NCI-H1417 treated with DMSO at 0.1 percent for 48 hours (cell line): Measurements from ENCODE around the gene OR5D14.

Experiments
- DNase-seq: peaks from one replicate; lab custom pipeline; 2025; lab: John Stamatoyannopoulos, UW

The OR5D14 gene

DNA sequence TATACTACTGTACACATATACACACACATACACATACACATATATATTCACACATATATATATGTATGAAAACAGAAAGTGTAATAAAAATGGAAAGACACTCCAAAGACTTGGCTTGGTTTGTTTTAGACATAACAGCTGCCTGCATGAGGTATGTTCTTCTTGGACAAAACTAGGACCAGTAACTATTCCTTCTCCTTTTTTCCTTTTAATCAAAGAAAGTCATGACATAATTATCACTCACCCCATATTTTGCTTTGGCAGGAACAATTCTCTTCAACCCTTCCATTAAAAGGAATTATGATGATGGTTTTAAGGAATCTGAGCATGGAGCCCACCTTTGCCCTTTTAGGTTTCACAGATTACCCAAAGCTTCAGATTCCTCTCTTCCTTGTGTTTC is at the start of gene OR5D14:
OR5D14 (plus strand) TSS at position 301 of the 400 bp plus-strand sequence; CDS start at position 301, 0 bp downstream.
- no peak for DNase-seq

GRCh38 chr11:55773138-55773537 is 22.2 kb upstream of the OR5D14 start, which contains the start of gene OR5D13:
TSS of gene OR5D13 (plus strand) at chr11:55773438. CDS start at chr11:55773438, 0 bp downstream.
- no peak for DNase-seq

DNA sequence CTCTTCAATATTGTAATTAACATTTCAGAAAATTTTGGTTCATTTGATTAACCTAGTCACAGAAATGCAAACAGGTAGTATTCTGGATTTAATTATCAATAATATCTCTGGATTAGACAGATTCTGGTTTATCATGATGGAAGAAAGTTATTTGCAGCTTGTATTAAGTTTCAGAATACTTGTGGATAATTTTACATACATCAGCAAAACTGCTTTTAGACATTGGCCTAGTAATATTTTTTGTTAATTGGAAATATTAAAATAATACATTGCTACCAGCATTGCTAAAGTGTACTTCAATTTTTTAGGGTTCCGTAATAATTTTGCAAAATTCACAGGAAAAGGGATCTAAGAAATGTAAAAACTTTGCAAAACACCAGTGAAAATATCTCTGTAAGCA is 3.8 kb upstream of the OR5D14 start:
- no peak for DNase-seq

DNA sequence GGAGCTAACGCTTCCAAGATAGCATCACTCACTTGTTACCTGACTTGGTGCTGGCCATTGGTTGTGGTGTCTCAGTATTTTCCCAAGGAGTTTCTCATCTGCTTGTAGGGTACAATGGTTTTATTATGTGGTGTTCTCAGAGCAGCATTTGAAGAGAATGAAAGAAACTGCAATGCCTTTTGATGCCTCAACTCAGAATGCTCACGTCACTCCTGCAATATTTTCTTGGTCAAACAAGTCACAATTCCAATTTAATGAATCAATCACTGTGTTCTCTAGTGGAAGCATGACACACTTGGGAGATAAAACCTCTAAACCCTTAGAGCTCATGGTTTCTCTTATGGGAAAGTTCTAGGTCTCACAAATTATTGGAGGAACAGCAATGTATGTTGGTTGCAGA is 2.0 kb upstream of the OR5D14 start:
- no peak for DNase-seq

- no peak for DNase-seq
Observed at GRCh38 chr11:55806248-55806647, 10.9 kb downstream of the OR5D14 start.

DNA sequence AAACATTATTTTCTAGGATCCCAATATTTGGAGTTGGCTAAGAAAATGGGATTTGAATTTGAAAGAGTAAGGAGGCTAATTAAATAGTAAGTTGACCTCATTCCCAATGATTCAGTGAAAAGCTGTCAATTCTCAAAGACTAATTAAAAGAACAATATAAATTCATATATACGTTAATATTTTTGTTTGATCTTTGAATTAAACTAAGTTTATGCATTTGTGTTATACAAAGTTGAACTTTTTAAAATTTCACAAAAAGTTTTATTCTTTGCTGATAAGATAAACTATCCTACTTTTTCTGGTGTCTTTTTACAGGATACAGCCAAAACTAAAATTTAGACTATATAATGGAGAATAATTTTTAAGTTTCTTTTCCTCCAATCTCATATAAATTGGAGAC is 15.7 kb downstream of the OR5D14 start, which contains the start of gene OR5L1:
OR5L1 (plus strand) TSS at position 301 of the 400 bp plus-strand sequence. CDS start 100 bp downstream, outside the sequence.
- no peak for DNase-seq

DNA sequence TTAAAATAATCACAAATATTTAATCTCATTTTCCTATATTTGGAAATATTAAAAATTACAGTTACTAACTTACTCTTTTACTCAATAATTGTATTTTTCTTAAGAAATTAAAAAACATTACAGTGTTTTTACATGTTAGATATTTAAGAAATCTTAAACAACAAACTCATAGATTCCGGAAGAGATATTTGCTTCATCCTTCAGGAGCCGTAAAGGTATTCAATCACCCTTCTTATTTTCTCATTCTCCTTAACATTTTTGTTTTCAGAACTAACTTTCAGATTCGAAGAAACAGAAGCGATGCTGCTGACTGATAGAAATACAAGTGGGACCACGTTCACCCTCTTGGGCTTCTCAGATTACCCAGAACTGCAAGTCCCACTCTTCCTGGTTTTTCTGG is 24.0 kb downstream of the OR5D14 start, which contains the start of gene OR5D18:
OR5D18 (plus strand) TSS at position 301 of the 400 bp plus-strand sequence; CDS start at position 301, 0 bp downstream.
- no peak for DNase-seq

DNA sequence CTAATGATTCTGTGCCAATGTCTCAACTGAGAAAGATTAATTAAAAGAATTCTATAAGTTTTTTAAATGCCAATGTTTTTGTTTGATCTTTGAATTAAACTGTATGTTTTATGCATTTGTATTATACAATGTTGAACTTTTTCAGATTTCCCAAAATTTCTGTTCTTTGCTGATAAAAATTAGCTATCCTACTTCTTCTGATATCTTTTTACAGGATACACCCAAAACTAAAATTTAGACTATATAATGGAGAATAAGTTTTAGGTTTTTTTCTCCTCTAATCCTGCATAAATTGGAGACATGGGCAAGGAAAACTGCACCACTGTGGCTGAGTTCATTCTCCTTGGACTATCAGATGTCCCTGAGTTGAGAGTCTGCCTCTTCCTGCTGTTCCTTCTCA is 31.6 kb downstream of the OR5D14 start, which contains the start of gene OR5L2:
OR5L2 (plus strand) TSS at position 301 of the 400 bp plus-strand sequence; CDS start at position 301, 0 bp downstream.
- DNase-seq, result no peak

DNA sequence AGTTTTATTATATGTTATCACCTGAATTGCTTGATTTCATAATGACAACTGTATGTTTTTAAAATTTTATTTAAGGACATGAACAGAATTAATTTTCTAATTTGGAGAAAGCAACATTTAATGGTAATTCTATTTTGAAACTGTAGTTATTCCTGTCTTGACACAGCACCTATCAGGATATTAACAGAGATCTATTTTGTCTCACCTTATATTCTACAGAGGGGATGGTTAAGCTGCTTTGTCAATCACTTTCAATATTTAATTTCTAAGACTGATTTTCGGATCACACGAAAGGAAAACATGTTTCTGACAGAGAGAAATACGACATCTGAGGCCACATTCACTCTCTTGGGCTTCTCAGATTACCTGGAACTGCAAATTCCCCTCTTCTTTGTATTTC is 43.1 kb downstream of the OR5D14 start, which contains the start of gene OR5D16:
OR5D16 (plus strand) TSS at position 301 of the 400 bp plus-strand sequence; CDS start at position 301, 0 bp downstream.
- no peak for DNase-seq
